Ectodermal cell (in vitro differentiated cells): ENCODE results near the gene KIRREL3.

Source experiments
- H3K27ac ChIP-seq: 2 replicates; pipeline ENCODE4 v1.7.0; 2013; ENCODE audit warnings: mild to moderate bottlenecking, low read depth, low read length; ENCODE audit not compliant: insufficient read depth, poor library complexity, severe bottlenecking
- H3K27me3 ChIP-seq: 2 replicates; pipeline ENCODE4 v1.7.0; 2013; ENCODE audit warnings: mild to moderate bottlenecking, low read length; ENCODE audit not compliant: insufficient read depth, control insufficient read depth, poor library complexity, severe bottlenecking
- H3K36me3 ChIP-seq: one replicate; pipeline ENCODE4 v1.7.0; 2013; ENCODE audit warnings: low read length; ENCODE audit not compliant: control insufficient read depth, insufficient read depth
- H3K4me1 ChIP-seq: one replicate; pipeline ENCODE4 v1.7.0; 2013; ENCODE audit warnings: low read length; ENCODE audit not compliant: control insufficient read depth, insufficient read depth
- H3K4me3 ChIP-seq: 2 replicates; pipeline ENCODE4 v1.7.0; 2013; ENCODE audit warnings: low read depth, low read length, control low read depth; ENCODE audit not compliant: insufficient read depth
- H3K9me3 ChIP-seq: 2 replicates; pipeline ENCODE4 v1.7.0; 2013; ENCODE audit warnings: mild to moderate bottlenecking, low read length, moderate library complexity; ENCODE audit not compliant: control insufficient read depth
- WGBS, 2 experiments: methylation state at CpG; one replicate each; pipeline ENCODE4 v1.1.7; 2013; ENCODE audit warnings: missing lambda C conversion rate in 2 of 2; 5-methylcytosine and 5-hydroxymethylcytosine counted together

Gene KIRREL3

GRCh38 chr11:127028648-127029047 lies 28.1 kb upstream of the KIRREL3 start:
- H3K27ac ChIP-seq: no peak overlapping the region
- no peaks in the 10 kb centered on the region for H3K36me3 ChIP-seq
- WGBS, 2 experiments: 83 to 88% methylated on average over 4 of the region's 4 CpGs

GRCh38 chr11:127027789-127028188 lies 27.2 kb upstream of the KIRREL3 start:
- Histone ChIP-seq H3K27me3 (no peaks in the 10 kb centered on the region), H3K36me3 (no peaks in the 10 kb centered on the region), H3K27ac (no peak overlapping the region), H3K9me3 (no peaks in the 10 kb centered on the region), H3K4me1 (no peaks in the 10 kb centered on the region), H3K4me3 (no peak overlapping the region)
- 90 to 91% methylated on average over 5 of the region's 5 CpGs for WGBS, 2 experiments

More at GRCh38 chr11:127028648-127029047, 28.1 kb upstream of the KIRREL3 start:
- Histone ChIP-seq H3K27me3 (no peaks in the 10 kb centered on the region), H3K9me3 (no peaks in the 10 kb centered on the region), H3K4me1 (no peaks in the 10 kb centered on the region), H3K4me3 (no peak overlapping the region)

DNA sequence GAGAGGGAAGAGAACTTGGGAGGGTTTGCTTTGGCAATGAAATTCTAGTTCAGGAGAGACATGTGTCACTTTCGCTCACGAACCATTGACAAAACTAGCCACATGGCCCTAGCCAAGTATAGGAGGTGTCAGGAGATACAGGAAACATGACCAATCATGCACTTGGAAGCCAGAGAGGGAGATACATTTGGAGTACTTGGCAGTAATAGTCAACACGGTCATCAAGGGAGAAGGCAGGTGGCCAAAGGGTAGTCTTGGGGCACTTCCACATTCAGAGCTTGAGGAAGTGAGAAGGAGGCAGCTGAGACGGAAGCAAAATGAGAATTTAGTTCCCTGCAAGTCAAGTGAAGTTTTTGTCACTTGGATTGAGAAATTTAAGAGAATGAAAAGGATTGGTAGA lies 26.4 kb upstream of the KIRREL3 start:
- WGBS, 2 experiments: 94 to 95% methylated on average over 4 of the region's 4 CpGs
- Histone ChIP-seq H3K4me3 (no peak overlapping the region), H3K27me3 (no peaks in the 10 kb centered on the region), H3K27ac (no peak overlapping the region), H3K9me3 (no peaks in the 10 kb centered on the region), H3K36me3 (no peaks in the 10 kb centered on the region), H3K4me1 (no peaks in the 10 kb centered on the region)

- Histone ChIP-seq H3K4me3 (no peak overlapping the region), H3K27me3 (no peaks in the 10 kb centered on the region), H3K9me3 (no peaks in the 10 kb centered on the region), H3K27ac (no peak overlapping the region), H3K4me1 (no peaks in the 10 kb centered on the region), H3K36me3 (no peaks in the 10 kb centered on the region)
- WGBS, 2 experiments: 92 to 94% methylated on average over 2 of the region's 2 CpGs
Observed at GRCh38 chr11:127023991-127024390, 23.4 kb upstream of the KIRREL3 start.

- no peak overlapping the region for H3K4me3 ChIP-seq
- H3K27me3 ChIP-seq: no peaks in the 10 kb centered on the region
- no peaks in the 10 kb centered on the region for H3K4me1 ChIP-seq
- no peak overlapping the region for H3K27ac ChIP-seq
- no peaks in the 10 kb centered on the region for H3K9me3 ChIP-seq
- WGBS, 2 experiments: 92 to 95% methylated on average over 8 of the region's 8 CpGs
- no peaks in the 10 kb centered on the region for H3K36me3 ChIP-seq
Observed at GRCh38 chr11:127018683-127019279, 18.2 kb upstream of the KIRREL3 start.

- Histone ChIP-seq H3K4me1 (no peaks in the 10 kb centered on the region), H3K36me3 (no peaks in the 10 kb centered on the region), H3K27ac (no peak overlapping the region), H3K4me3 (no peak overlapping the region), H3K27me3 (no peaks in the 10 kb centered on the region), H3K9me3 (no peaks in the 10 kb centered on the region)
- whole genome bisulfite sequencing, 2 experiments: 40 to 45% methylated on average over 7 of the region's 7 CpGs
Observed at GRCh38 chr11:127017482-127017881, 16.9 kb upstream of the KIRREL3 start.

GRCh38 chr11:127013550-127013949 lies 13.0 kb upstream of the KIRREL3 start:
- H3K9me3 ChIP-seq: no peaks in the 10 kb centered on the region
- no peak overlapping the region for H3K4me3 ChIP-seq
- no peaks in the 10 kb centered on the region for H3K36me3 ChIP-seq
- no peaks in the 10 kb centered on the region for H3K4me1 ChIP-seq
- 86% methylated on average over 5 of the region's 5 CpGs for WGBS, 2 experiments
- H3K27me3 ChIP-seq: peaks cover 6% of the 10 kb centered on the region
- H3K27ac ChIP-seq: no peak overlapping the region

DNA sequence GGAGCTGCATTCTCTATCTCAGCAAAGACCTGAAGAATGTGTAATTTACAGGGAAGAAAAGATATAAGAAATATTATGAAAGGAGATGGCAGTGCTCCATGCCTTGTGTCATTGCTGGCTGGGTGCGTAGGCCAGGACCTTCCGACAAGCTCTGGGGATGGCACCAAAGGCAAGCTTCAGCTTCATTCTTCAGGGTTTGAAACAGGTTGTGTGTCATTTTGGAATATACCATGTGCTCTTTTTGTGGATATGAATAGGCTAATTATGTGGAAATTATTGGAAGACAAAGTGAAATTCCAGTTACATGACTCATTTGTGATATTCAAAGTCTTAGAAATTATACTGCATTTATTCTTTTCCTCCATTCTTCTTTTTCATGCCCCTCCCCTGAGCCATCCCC lies 5.7 kb upstream of the KIRREL3 start:
- no peaks in the 10 kb centered on the region for H3K9me3 ChIP-seq
- peaks cover 52% of the 10 kb centered on the region for H3K27me3 ChIP-seq
- 87 to 95% methylated on average over 2 of the region's 2 CpGs for whole genome bisulfite sequencing, 2 experiments
- no peaks in the 10 kb centered on the region for H3K36me3 ChIP-seq
- peaks cover 3% of the 10 kb centered on the region for H3K4me1 ChIP-seq
- no peak overlapping the region for H3K27ac ChIP-seq
- no peak overlapping the region for H3K4me3 ChIP-seq

DNA sequence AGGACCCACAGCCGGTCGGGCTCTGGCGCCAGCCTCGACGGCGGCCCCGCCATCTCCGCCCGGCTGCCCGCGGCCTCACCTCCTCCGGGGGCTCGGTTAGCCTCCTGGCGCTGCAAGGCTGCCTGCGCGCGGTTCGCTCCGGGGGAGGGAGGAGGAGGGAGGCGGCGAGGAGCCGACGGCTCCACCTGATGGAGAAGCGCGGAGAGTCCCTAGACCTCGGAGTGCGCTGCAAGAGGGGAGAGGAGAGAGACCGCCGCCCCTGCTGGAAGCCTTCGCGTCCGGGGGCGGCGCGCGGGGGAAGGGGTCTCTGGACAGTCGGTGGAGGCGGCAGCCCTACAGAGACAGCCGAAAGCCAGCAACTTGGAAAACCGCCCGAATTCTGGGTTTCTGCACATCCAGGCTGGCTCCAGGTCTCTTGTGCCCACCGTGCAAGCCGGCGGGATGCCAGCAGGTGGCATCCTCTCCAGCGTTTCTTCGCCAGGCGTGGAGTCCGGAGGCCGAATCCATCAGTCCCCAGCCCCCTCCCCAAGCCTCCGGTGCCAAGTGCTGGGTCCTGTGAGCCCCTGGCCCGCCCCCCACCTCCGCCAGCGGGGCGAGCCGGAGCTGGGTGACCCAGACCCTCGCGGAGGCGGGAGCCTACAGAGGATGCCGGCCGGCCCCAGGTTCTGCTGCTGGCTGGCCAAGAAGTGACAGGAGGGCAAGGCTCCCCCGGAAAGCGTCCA lies 2.9 kb upstream of the KIRREL3 start:
- Histone ChIP-seq H3K27me3 (peaks cover 75% of the 10 kb centered on the region), H3K4me3 (peak overlapping the region; percentile 31), H3K27ac (no peak overlapping the region), H3K9me3 (no peaks in the 10 kb centered on the region), H3K36me3 (no peaks in the 10 kb centered on the region), H3K4me1 (peaks cover 14% of the 10 kb centered on the region)
- WGBS, 2 experiments: 1% methylated on average over 62 of the region's 62 CpGs

- WGBS, 2 experiments: 16 to 21% methylated on average over 14 to 16 of the region's 16 CpGs
Observed at GRCh38 chr11:127002669-127003259, 2.2 kb upstream of the KIRREL3 start.

More at GRCh38 chr11:127002669-127003259, 2.2 kb upstream of the KIRREL3 start:
- Histone ChIP-seq H3K27ac (no peak overlapping the region), H3K9me3 (no peaks in the 10 kb centered on the region), H3K36me3 (no peaks in the 10 kb centered on the region), H3K27me3 (peaks cover 81% of the 10 kb centered on the region), H3K4me3 (peak overlapping the region; percentile 31), H3K4me1 (peaks cover 17% of the 10 kb centered on the region)
